Measurements from ENCODE around the gene COL2A1.

The COL2A1 gene

GRCh38 chr12:47944685-47945340, 59.5 kb downstream of the COL2A1 start:
- DNase-seq (ENCODE audit: low read depth): no peak

- no peak for DNase-seq (ENCODE audit: low read depth)
These were observed 60.5 kb downstream of the COL2A1 start for GRCh38 chr12:47943623-47944340.

- no peak for DNase-seq (ENCODE audit: low read depth)
These were observed 61.6 kb downstream of the COL2A1 start for GRCh38 chr12:47942614-47943225.

GRCh38 chr12:47941871-47942613, 62.2 kb downstream of the COL2A1 start:
- no peak for DNase-seq (ENCODE audit: low read depth)

GRCh38 chr12:47941475-47941780, 62.8 kb downstream of the COL2A1 start:
- no peak for DNase-seq (ENCODE audit: low read depth)

- DNase-seq (ENCODE audit: low read depth): no peak
These were observed 63.4 kb downstream of the COL2A1 start for GRCh38 chr12:47940773-47941474.

DNA sequence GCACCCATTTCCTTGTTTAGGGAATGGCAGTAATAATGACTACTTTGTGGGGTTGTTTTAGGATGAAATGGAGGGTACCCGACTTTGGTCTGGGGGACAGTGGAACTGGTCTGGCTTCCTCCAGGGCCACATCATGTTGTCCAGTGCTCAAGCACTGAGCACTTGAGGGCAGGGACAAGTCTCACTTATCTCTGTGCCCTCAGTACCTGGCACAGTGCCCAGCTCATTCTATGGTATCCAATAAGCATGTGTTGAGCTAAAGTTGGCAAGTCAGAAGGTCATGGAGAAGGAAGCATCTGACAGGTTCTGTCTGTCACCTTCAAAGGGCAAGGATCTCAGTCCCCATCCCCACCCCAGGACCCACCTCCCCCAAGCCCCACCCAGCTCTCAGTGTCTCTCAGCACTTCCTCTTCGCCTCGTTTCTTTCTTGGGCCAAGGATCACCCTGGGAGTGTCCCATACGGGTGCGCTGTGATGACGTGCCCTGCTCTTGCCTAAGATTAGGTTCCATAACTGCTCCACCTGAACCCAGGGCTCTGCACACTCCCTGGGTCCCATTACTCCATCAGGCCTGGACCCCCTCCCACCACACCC, 65.2 kb downstream of the COL2A1 start:
- DNase-seq (ENCODE audit: low read depth): no peak

- no peak for DNase-seq (ENCODE audit: low read depth)
These were observed 65.7 kb downstream of the COL2A1 start for GRCh38 chr12:47938594-47938993.

GRCh38 chr12:47938093-47938492, 66.2 kb downstream of the COL2A1 start:
- no peak for DNase-seq (ENCODE audit: low read depth)

- DNase-seq (ENCODE audit: low read depth): no peak
These were observed 69.1 kb downstream of the COL2A1 start for GRCh38 chr12:47935184-47935583.

- no peak for DNase-seq (ENCODE audit: low read depth)
These were observed 73.1 kb downstream of the COL2A1 start for GRCh38 chr12:47931187-47931586.

DNA sequence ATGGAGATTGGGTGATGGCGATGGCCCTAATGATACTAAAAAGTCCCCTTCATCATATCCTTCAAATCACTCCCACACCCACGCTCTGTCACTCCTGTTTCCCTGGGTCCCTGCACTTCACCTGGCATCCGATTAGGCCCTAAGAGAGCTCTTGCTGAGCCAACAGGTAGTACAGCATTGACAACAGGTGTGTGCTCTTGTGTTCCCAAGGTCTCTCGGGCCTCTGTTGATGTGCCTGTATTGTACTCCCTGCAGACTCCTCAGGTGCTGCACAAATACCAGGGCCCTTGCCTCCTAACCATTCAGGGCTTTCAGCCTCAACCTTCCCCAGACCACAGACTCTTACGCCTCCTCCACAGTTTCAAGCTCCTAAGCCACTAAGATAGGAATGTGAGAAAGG, 73.6 kb downstream of the COL2A1 start:
- no peak for DNase-seq (ENCODE audit: low read depth)

- DNase-seq (ENCODE audit: low read depth): no peak
These were observed 76.9 kb downstream of the COL2A1 start for GRCh38 chr12:47927346-47927745.

Measured in CMK (cell line).